Stomach smooth muscle (tissue), 2 donors: ENCODE data around the gene TGFBR3.

Experiments used
- H3K27ac ChIP-seq: one replicate; pipeline ENCODE4 v1.7.0; 2013; ENCODE audit warnings: mild to moderate bottlenecking, low read length, inconsistent platforms
- H3K27me3 ChIP-seq, 2 donors: one replicate each; pipeline ENCODE4 v1.7.0; 2013; ENCODE audit warnings: low read length in 2 of 2; ENCODE audit not compliant: insufficient read depth in 2 of 2, control insufficient read depth in 1 of 2
- H3K36me3 ChIP-seq, 2 donors: one replicate each; pipeline ENCODE4 v1.7.0; 2013; ENCODE audit warnings: low read length in 2 of 2; ENCODE audit not compliant: control insufficient read depth in 2 of 2, insufficient read depth in 2 of 2
- H3K4me1 ChIP-seq: one replicate; pipeline ENCODE4 v1.7.0; 2013; ENCODE audit warnings: low read length; ENCODE audit not compliant: control insufficient read depth, insufficient read depth
- H3K4me3 ChIP-seq, 2 donors: one replicate each; pipeline ENCODE4 v1.7.0; 2013; ENCODE audit warnings: low read length in 2 of 2
- H3K9ac ChIP-seq, 2 donors: one replicate each; pipeline ENCODE4 v1.7.0; 2013; ENCODE audit warnings: low read length in 2 of 2, mild to moderate bottlenecking in 1 of 2
- H3K9me3 ChIP-seq, 2 donors: one replicate each; pipeline ENCODE4 v1.7.0; 2013; ENCODE audit warnings: low read length in 2 of 2; ENCODE audit not compliant: control insufficient read depth in 2 of 2
- donor health status: healthy.
- donor health status: Pancreatic carcinoma.

The TGFBR3 gene

DNA sequence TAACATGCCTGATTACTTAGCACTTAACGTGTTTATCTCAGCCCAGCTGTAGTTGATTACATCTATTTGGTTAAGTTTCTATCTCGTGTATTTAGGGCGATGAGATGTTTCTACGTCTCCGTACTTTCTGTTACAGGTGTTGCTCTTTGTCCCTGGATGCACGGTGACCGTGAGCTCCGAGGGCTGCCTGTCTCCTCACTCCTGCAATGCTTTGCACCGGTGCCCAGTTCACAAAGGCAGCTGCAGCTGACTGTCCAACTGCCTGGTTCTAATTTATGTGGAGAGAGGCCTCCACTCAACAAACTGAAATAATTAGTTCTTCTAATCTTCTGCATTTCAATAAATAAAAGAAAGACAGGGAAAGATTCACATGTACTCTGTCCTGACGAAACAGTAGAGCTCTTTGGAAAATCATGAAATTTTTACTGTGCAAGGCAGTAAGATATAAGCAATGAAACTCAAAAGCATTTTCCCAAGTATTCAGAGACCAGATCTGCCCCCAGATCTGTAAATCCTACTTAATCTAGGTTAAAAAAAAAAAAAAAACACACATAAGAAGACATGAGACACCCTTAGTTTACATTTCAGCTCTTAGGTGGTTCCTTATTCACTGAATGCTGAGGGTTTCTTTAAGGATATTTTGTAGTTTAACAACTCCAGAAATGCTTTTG is 108.2 kb downstream of the TGFBR3 start:
- no peak overlapping the region for H3K9ac ChIP-seq
- H3K4me3 ChIP-seq: no peak overlapping the region
- H3K4me1 ChIP-seq: peaks cover 33% of the 10 kb centered on the region
- H3K27me3 ChIP-seq: no peaks in the 10 kb centered on the region
- peaks cover 3 to 12% of the 10 kb centered on the region in 2 donors for H3K36me3 ChIP-seq
- H3K9me3 ChIP-seq: no peaks in the 10 kb centered on the region
- H3K27ac ChIP-seq: no peak overlapping the region

DNA sequence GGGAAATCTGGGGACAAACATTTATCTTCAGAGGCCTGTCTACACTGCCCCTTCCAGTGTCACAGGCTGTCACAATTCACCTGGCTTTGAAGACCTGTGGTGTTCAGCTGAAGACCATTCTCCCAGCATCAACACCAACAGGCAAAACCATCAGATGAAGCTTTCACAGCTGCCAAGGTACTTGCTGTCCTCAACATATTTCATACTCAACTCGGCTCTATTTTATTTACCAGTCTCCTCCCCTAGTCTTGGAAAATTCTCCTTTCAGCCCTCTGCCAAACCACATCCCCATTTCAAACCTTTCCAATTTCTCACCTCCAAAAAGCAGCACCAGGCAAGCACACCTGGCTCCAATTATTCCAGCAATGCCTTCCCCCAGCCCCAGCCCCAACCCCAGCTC is 108.8 kb downstream of the TGFBR3 start:
- Histone ChIP-seq H3K27ac (no peak overlapping the region), H3K9ac (no peak overlapping the region), H3K4me3 (no peak overlapping the region), H3K36me3 (peaks cover 3 to 7% of the 10 kb centered on the region in 2 donors), H3K4me1 (peaks cover 30% of the 10 kb centered on the region), H3K27me3 (no peaks in the 10 kb centered on the region), H3K9me3 (no peaks in the 10 kb centered on the region)

DNA sequence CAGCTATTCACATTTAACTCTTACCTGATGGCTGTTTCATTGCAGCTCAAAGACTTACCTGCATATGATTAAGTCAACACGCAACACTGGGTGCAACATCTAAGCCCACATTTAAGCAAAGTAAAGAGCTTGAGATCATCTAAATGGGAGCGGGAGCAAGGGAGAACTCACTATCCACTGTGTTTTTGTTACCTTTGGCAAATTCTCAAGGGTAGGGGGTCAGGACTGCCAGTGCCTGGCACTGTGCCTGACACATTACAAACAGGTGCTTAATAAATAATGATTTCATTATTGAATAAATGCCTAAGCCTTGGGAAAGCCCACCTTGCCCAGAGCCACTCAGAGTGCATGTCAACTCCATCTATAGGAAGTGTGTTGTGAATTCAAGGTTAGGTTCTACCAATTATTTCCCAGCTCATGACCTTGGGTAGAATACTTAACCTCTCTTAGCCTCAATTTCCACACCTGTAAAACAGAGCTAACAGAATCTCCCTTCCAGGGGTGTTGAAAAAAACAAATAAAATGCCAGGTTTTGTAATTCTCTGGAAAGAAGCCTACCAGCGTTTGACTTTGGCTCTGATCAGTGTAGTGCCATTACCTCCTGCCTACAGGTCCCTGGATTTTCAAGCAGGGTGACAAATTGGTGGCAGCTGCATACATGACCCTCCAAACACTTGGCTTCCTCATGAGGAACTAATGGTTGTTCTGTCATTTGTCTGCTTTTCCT is 109.7 kb downstream of the TGFBR3 start:
- Histone ChIP-seq H3K4me3 (no peak overlapping the region), H3K9me3 (no peaks in the 10 kb centered on the region), H3K36me3 (peaks cover 3 to 7% of the 10 kb centered on the region in 2 donors), H3K4me1 (peaks cover 23% of the 10 kb centered on the region), H3K27me3 (no peaks in the 10 kb centered on the region), H3K27ac (no peak overlapping the region), H3K9ac (no peak overlapping the region)

DNA sequence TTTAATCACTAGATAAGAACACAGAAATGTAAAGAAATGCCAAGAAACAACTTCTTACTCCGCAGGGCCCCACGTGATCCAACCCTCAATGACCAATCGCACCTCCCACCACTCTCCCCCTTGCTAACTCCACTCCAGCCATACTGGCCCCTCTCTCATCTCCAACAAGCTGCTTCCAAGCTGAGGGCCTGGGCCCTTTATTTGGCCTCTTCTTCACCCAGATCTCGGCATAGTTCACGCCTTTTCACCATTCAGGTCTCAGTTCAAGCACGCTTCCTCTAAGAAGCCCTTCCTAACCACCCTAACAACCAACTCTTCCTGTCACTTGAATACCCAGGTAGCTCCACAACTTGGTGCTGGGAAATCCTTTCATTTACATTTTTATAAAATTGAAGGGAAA is 110.7 kb downstream of the TGFBR3 start:
- H3K27ac ChIP-seq: no peak overlapping the region
- H3K9ac ChIP-seq: no peak overlapping the region
- H3K27me3 ChIP-seq: no peaks in the 10 kb centered on the region
- H3K36me3 ChIP-seq: peaks cover 0 to 5% of the 10 kb centered on the region in 2 donors
- H3K9me3 ChIP-seq: no peaks in the 10 kb centered on the region
- no peak overlapping the region for H3K4me3 ChIP-seq
- H3K4me1 ChIP-seq: peaks cover 21% of the 10 kb centered on the region

DNA sequence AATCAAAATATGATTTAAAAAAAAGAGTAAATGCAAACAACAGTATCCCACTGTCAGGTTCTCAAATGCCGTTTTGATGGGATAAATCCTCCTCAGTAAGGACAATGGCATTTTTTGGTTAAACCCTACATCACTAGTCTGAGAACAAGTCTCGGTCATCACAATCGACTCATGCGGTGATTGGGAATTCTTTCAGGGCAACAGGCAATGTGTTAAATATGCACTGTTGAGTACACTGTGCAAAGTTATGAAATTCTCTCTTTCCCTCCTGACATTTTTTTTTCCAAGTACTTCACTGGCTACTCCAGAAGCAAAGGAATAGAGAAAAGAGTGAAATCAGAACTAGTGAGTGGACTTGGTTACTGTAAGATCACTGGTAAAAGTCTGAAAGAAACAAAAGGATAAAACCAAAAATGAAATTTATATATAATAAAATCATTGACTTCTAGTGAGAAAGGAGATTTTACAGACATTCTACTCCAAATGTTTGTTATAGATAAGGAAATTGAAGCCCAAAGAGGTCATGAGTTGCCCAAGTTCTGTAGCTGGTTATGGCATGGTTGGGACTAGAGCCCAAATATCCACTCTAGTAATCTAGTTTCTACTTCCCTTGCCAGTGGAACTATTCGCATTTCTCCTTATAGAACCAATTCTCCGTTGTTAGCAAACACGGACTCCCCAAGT is 111.3 kb downstream of the TGFBR3 start:
- Histone ChIP-seq H3K27me3 (no peaks in the 10 kb centered on the region), H3K4me1 (peaks cover 21% of the 10 kb centered on the region), H3K4me3 (no peak overlapping the region), H3K36me3 (peaks cover 0 to 5% of the 10 kb centered on the region in 2 donors), H3K9me3 (no peaks in the 10 kb centered on the region), H3K9ac (no peak overlapping the region), H3K27ac (no peak overlapping the region)

DNA sequence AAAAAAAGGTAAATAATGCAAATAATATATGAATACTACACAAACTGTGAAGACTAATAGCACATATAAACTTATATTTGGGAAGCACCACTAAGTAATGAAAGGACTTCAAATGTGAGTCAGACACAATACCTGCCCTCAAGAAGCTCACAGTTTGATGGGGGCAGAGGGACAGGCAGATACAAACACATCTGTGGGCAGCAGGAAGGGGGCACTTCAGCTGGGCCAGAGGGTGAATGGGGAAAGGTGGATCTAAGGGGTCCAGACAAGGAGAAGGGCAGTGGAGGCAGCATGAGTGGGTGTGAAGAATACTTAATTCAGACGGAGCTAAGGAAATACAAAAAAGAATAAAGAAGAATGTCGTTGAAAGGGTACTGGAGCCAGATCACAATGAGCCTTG is 114.2 kb downstream of the TGFBR3 start:
- H3K9me3 ChIP-seq: no peaks in the 10 kb centered on the region
- no peak overlapping the region for H3K4me3 ChIP-seq
- no peak overlapping the region for H3K27ac ChIP-seq
- H3K4me1 ChIP-seq: peaks cover 21% of the 10 kb centered on the region
- H3K36me3 ChIP-seq: peaks cover 0 to 2% of the 10 kb centered on the region in 2 donors
- H3K9ac ChIP-seq: no peak overlapping the region
- no peaks in the 10 kb centered on the region for H3K27me3 ChIP-seq

DNA sequence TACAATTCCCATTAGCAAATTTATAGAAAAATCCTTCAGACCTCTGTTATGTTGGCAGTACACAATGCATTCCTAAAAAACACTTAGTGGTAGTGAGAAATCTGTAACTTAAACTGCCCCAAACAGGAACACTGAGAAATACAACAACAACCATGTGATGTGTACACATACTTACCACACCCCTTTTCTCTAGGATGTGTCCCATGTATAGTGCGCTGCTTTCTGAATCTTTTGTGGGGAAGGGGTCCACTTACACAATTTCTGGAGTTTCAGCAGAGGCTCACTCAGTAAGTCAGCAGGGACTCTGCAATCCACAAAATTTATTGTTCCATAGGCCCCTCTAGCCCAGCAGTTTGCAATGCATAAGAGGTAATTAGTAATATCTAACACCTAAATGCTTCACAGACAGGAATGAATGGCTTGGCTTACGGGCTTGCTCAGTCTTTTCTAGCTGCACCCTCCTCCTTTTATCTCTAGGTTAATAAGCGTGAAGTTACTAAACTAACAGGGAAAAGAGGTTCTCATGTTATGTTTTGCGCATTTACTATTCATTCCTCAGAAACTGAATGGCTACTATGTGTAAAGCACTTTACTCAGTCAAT is 115.2 kb downstream of the TGFBR3 start:
- H3K9ac ChIP-seq: no peak overlapping the region
- peaks cover 17% of the 10 kb centered on the region for H3K4me1 ChIP-seq
- no peaks in the 10 kb centered on the region for H3K9me3 ChIP-seq
- H3K36me3 ChIP-seq: no peaks in the 10 kb centered on the region
- peak overlapping the region; percentile 37 for H3K27ac ChIP-seq
- no peak overlapping the region for H3K4me3 ChIP-seq
- H3K27me3 ChIP-seq: no peaks in the 10 kb centered on the region

DNA sequence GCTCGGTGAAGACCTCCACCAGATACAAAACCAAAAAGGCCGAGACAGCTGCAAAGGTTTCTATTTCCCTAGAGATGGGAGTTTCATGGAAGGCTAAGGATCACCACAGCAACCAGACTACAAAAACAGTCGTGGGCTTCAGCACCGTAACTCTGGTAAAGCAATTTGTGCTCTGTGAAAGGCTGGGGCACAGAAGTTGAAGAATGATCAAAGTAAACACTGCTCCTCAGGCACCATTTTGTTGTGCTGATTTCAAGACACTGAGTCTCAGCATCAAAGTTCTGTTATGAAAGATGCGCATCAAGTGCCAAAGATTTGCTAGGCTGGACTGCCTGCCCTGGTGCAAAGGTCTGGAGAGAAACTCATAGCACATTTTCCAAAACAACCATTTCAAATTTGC is 116.2 kb downstream of the TGFBR3 start:
- Histone ChIP-seq H3K27me3 (no peaks in the 10 kb centered on the region), H3K36me3 (peaks cover 0 to under 1% of the 10 kb centered on the region in 2 donors), H3K27ac (peak overlapping the region; percentile 76), H3K9ac (no peak overlapping the region), H3K9me3 (no peaks in the 10 kb centered on the region), H3K4me1 (peaks cover 14% of the 10 kb centered on the region), H3K4me3 (peak overlapping the region; percentile 10 to 22)

DNA sequence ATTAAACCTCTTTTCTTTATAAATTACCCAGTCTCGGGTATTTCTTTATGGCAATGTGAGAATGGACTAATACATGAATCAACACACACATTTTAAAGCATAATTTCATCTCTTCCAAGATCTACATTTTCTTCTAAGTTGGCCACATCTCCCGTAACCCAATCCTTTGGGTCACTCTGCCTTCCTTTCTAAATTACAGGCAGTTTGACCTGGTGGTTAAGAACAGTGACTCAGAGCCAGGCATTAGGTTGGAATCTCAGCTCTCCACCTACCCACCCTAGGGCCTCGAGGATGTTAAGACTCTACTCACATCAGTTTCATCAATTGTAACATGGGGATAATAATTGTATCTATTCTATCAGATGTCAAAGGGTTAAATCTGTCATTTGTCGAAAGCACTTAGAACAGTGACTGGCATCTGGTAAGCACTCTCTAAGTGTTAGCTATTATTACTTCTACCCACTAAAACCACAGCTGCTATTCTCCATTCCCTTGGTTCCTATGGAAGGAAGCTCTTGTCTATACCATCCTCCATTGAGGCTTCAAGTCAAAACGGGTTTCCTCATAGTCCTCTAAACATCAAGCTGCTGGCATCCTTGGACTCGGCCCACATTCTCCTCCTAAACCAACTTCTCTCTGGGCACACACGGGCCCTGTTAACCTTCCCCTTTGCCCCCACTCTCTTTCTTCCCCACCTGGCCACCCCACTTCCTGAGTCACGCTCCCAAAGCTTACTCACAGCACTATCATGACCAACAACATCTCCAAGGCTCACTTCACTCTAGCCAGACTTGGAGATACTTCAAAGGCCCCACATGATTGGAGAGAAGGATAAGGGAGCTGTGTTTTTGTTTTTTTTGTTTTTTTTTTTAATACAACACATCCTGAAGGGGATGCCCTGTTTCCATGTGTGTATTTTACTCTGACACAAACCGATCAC is 116.9 kb downstream of the TGFBR3 start:
- Histone ChIP-seq H3K9me3 (no peaks in the 10 kb centered on the region), H3K4me3 (peak overlapping the region in 1 of 2 donors; percentile 22), H3K27me3 (no peaks in the 10 kb centered on the region), H3K4me1 (peaks cover 16% of the 10 kb centered on the region), H3K27ac (peak overlapping the region; percentile 76), H3K36me3 (peaks cover 3 to 4% of the 10 kb centered on the region in 2 donors), H3K9ac (no peak overlapping the region)

DNA sequence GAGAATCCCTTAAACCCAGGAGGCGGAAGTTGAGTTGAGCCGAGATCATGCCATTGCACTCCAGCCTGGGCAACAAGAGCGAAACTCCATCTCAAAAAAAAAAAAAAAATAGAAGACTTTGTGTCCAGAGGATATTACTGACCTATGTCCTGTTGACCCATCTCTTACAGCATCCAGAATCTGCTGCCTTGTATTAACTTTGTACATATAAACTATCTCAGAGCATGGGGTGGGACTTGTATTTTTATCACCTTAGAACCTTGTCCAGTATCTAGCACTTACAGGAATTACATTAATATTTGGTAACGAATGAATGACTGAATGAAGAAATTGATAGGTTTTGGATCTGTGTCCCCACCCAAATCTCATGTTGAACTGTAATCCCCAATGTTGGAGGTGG is 117.8 kb downstream of the TGFBR3 start:
- Histone ChIP-seq H3K27ac (no peak overlapping the region), H3K9ac (no peak overlapping the region), H3K36me3 (peaks cover 3 to 4% of the 10 kb centered on the region in 2 donors), H3K27me3 (no peaks in the 10 kb centered on the region), H3K4me1 (peaks cover 21% of the 10 kb centered on the region), H3K4me3 (no peak overlapping the region), H3K9me3 (no peaks in the 10 kb centered on the region)
